Gastroesophageal sphincter (tissue), 4 donors: ENCODE results near the gene CDKL1. TPM values are rescaled to one million over a fixed set of nuclear protein-coding genes. Genes with fewer than 3 reads are reported as not detected.

ENCODE experiments used
- ATAC-seq: fragments of 150-250 bp; one replicate; pipeline ENCODE4 v1.9.1; 2016; ENCODE audit warnings: mild to moderate bottlenecking, moderate library complexity
- H3K27ac ChIP-seq, 4 donors: fragments of 200-600 bp; sonication (generic) in 3 of 4; 1 replicate in 3 of 4; 2 replicates in 1 of 4; pipeline ENCODE4 v1.5.1; 2016 to 2019
- H3K27me3 ChIP-seq: fragments of 200-600 bp; sonication (generic); one replicate; pipeline ENCODE4 v1.5.1; 2019
- H3K36me3 ChIP-seq, 2 donors: fragments of 200-600 bp; sonication (generic); one replicate each; pipeline ENCODE4 v1.5.1; 2019; ENCODE audit warnings: control low read depth in 1 of 2
- H3K4me1 ChIP-seq, 3 donors: fragments of 200-600 bp; sonication (generic); 1 replicate in 2 of 3; 2 replicates in 1 of 3; pipeline ENCODE4 v1.5.1; 2016 to 2019; ENCODE audit warnings: control low read depth in 2 of 3
- H3K4me3 ChIP-seq, 2 donors: fragments of 200-600 bp; sonication (generic); one replicate each; pipeline ENCODE4 v1.5.1; 2019; ENCODE audit warnings: mild to moderate bottlenecking in 1 of 2, moderate library complexity in 1 of 2
- H3K9me3 ChIP-seq, 3 donors: fragments of 200-600 bp; sonication (generic); one replicate each; pipeline ENCODE4 v1.5.1; 2017 to 2019; ENCODE audit warnings: control low read depth in 2 of 3
- CTCF ChIP-seq, 4 experiments: fragments of 200-600 bp in 2 of 4; fragments of 450-650 bp in 2 of 4; sonication (generic) in 1 of 4; IDR thresholded peaks; one replicate each; pipeline ENCODE4 v1.5.1; 2017 to 2019; ENCODE audit warnings: antibody characterized with exemption in 4 of 4, mild to moderate bottlenecking in 2 of 4, moderate library complexity in 2 of 4
- EP300 ChIP-seq: sonication (generic); formaldehyde crosslinking; IDR thresholded peaks from one replicate; pipeline ENCODE4 v1.6.1; 2017; ENCODE audit warnings: antibody characterized with exemption, mild to moderate bottlenecking
- POLR2A ChIP-seq, 2 donors: fragments of 450-650 bp; IDR thresholded peaks; one replicate each; pipeline ENCODE4 v1.6.1; 2017; ENCODE audit warnings: antibody characterized with exemption in 2 of 2, mild to moderate bottlenecking in 2 of 2, moderate library complexity in 1 of 2
- POLR2AphosphoS5 ChIP-seq: sonication (generic); formaldehyde crosslinking; IDR thresholded peaks from one replicate; pipeline ENCODE4 v1.6.1; 2017; ENCODE audit warnings: antibody characterized with exemption
- WGBS, 2 donors: methylation state at CpG; one replicate each; pipeline ENCODE4 v1.1.5; 2018; ENCODE audit warnings: low coverage in 1 of 2; 5-methylcytosine and 5-hydroxymethylcytosine counted together
- total RNA-seq, 4 donors: library from RNA; depleted of rRNA; stranded (reverse); fragments of >200 nt; gene quantifications; one replicate each; pipeline ENCODE4 v1.1.0, GENCODE V29; 2016

The CDKL1 gene
- total RNA-seq, 4 donors from 2014 or later = 4.2 to 10.3 (median 6.2) TPM

- H3K4me1 ChIP-seq = no peaks in the 10 kb centered on the region
- peaks cover 0 to 5% of the 10 kb centered on the region in 2 donors for H3K36me3 ChIP-seq
- H3K4me3 ChIP-seq = no peak overlapping the region
- H3K27me3 ChIP-seq = no peaks in the 10 kb centered on the region
- TF ChIP-seq POLR2A (IDR thresholded peaks at IDR 0.05) = no peak
- TF ChIP-seq EP300 = no peak
- TF ChIP-seq POLR2AphosphoS5 = no peak
- no peak for TF ChIP-seq CTCF (IDR thresholded peaks at IDR 0.05)
- WGBS, 2 donors = 65 to 78% methylated on average over 4 of the region's 4 CpGs
- H3K27ac ChIP-seq = no peak overlapping the region
- no peak for ATAC-seq
- H3K9me3 ChIP-seq = no peaks in the 10 kb centered on the region
Observed at GRCh38 chr14:50353126-50353525, 43.6 kb downstream of the CDKL1 start.

- Histone ChIP-seq H3K4me3 (no peak overlapping the region), H3K36me3 (no peaks in the 10 kb centered on the region), H3K9me3 (no peaks in the 10 kb centered on the region), H3K4me1 (peaks cover 0 to 3% (median 0%) of the 10 kb centered on the region in 3 donors), H3K27me3 (no peaks in the 10 kb centered on the region), H3K27ac (no peak overlapping the region)
- ATAC-seq = no peak
- no peak for TF ChIP-seq EP300
- no peak for TF ChIP-seq CTCF (IDR thresholded peaks at IDR 0.05)
- no peak for TF ChIP-seq POLR2A (IDR thresholded peaks at IDR 0.05)
- no peak for TF ChIP-seq POLR2AphosphoS5
- WGBS, 2 donors = 53 to 58% methylated on average over 4 of the region's 4 CpGs
Observed at GRCh38 chr14:50352584-50352983, 44.1 kb downstream of the CDKL1 start.

- H3K36me3 ChIP-seq = no peaks in the 10 kb centered on the region
- no peak overlapping the region for H3K4me3 ChIP-seq
- no peaks in the 10 kb centered on the region for H3K27me3 ChIP-seq
- TF ChIP-seq EP300 (no peak), CTCF (IDR thresholded peaks at IDR 0.05) (no peak), POLR2A (IDR thresholded peaks at IDR 0.05) (no peak), POLR2AphosphoS5 (no peak)
- 50 to 55% methylated on average over 1 to 2 of the region's 2 CpGs for WGBS, 2 donors
- no peak for ATAC-seq
- no peak overlapping the region for H3K27ac ChIP-seq
- H3K9me3 ChIP-seq = no peaks in the 10 kb centered on the region
- H3K4me1 ChIP-seq = peaks cover 0 to 6% (median 0%) of the 10 kb centered on the region in 3 donors
Observed at GRCh38 chr14:50350975-50351374, 45.7 kb downstream of the CDKL1 start.

- Histone ChIP-seq H3K4me1 (peaks cover 0 to 24% (median 5%) of the 10 kb centered on the region in 3 donors), H3K27ac (no peak overlapping the region), H3K9me3 (no peaks in the 10 kb centered on the region), H3K4me3 (no peak overlapping the region), H3K36me3 (no peaks in the 10 kb centered on the region), H3K27me3 (no peaks in the 10 kb centered on the region)
- no peak for ATAC-seq
- TF ChIP-seq POLR2AphosphoS5 = no peak
- no peak for TF ChIP-seq EP300
- no peak for TF ChIP-seq POLR2A (IDR thresholded peaks at IDR 0.05)
- no peak for TF ChIP-seq CTCF (IDR thresholded peaks at IDR 0.05)
Observed at GRCh38 chr14:50348933-50349332, 47.7 kb downstream of the CDKL1 start.

GRCh38 chr14:50347521-50347920 lies 49.2 kb downstream of the CDKL1 start:
- TF ChIP-seq CTCF (IDR thresholded peaks at IDR 0.05) (no peak), POLR2A (IDR thresholded peaks at IDR 0.05) (no peak), EP300 (no peak), POLR2AphosphoS5 (no peak)
- Histone ChIP-seq H3K27ac (no peak overlapping the region), H3K4me3 (no peak overlapping the region), H3K4me1 (peaks cover 0 to 38% (median 10%) of the 10 kb centered on the region in 3 donors), H3K9me3 (no peaks in the 10 kb centered on the region), H3K27me3 (no peaks in the 10 kb centered on the region), H3K36me3 (no peaks in the 10 kb centered on the region)
- 0 to 91% methylated on average over 1 of the region's 1 CpG for WGBS, 2 donors
- no peak for ATAC-seq
